T-helper 2 cell treated with Interferon-gamma antibody and Interleukin-4, amounts not matched to agents 5 μg/mL and 100 μg/mL, for 36 hours (primary cell): ENCODE data around the gene DNM3.

ENCODE experiments used
- DNase-seq: peaks from one replicate; pipeline ENCODE4 v3.0.0; 2021; ENCODE audit warnings: low spot score
- H3K27ac Mint-ChIP-seq: one replicate; pipeline ENCODE4 v1.8.0; 2021; ENCODE audit warnings: mild to moderate bottlenecking, mixed read lengths
- H3K27me3 Mint-ChIP-seq: one replicate; pipeline ENCODE4 v1.8.0; 2021; ENCODE audit warnings: low read depth, mixed read lengths
- H3K36me3 Mint-ChIP-seq: one replicate; pipeline ENCODE4 v1.8.0; 2021; ENCODE audit warnings: low read depth, mixed read lengths
- H3K4me1 Mint-ChIP-seq: one replicate; pipeline ENCODE4 v1.8.0; 2021; ENCODE audit warnings: low read depth, mixed read lengths
- H3K4me3 Mint-ChIP-seq: one replicate; pipeline ENCODE4 v1.8.0; 2022; ENCODE audit warnings: mild to moderate bottlenecking, moderate library complexity, mixed read lengths
- H3K9me3 Mint-ChIP-seq: one replicate; pipeline ENCODE4 v1.8.0; 2021; ENCODE audit warnings: mixed read lengths

The DNM3 gene

GRCh38 chr1:171935086-171935485, 93.8 kb downstream of the DNM3 start:
- no peak overlapping the region for H3K27ac Mint-ChIP-seq
- no peaks in the 10 kb centered on the region for H3K36me3 Mint-ChIP-seq
- no peak for DNase-seq
- peaks cover 5% of the 10 kb centered on the region for H3K4me1 Mint-ChIP-seq
- H3K4me3 Mint-ChIP-seq: no peak overlapping the region
- H3K9me3 Mint-ChIP-seq: no peaks in the 10 kb centered on the region
- H3K27me3 Mint-ChIP-seq: peaks cover 6% of the 10 kb centered on the region

- Mint-ChIP-seq H3K27me3 (peaks cover 6% of the 10 kb centered on the region), H3K4me3 (no peak overlapping the region), H3K36me3 (no peaks in the 10 kb centered on the region), H3K9me3 (no peaks in the 10 kb centered on the region), H3K4me1 (peaks cover 5% of the 10 kb centered on the region), H3K27ac (no peak overlapping the region)
- no peak for DNase-seq
Observed at GRCh38 chr1:171935664-171936063, 94.4 kb downstream of the DNM3 start.

GRCh38 chr1:171937938-171938337, 96.6 kb downstream of the DNM3 start:
- H3K4me1 Mint-ChIP-seq: peaks cover 5% of the 10 kb centered on the region
- DNase-seq: no peak
- peaks cover 6% of the 10 kb centered on the region for H3K27me3 Mint-ChIP-seq
- no peaks in the 10 kb centered on the region for H3K36me3 Mint-ChIP-seq
- no peak overlapping the region for H3K27ac Mint-ChIP-seq
- no peaks in the 10 kb centered on the region for H3K9me3 Mint-ChIP-seq
- no peak overlapping the region for H3K4me3 Mint-ChIP-seq

- Mint-ChIP-seq H3K4me3 (no peak overlapping the region), H3K9me3 (no peaks in the 10 kb centered on the region), H3K36me3 (no peaks in the 10 kb centered on the region), H3K4me1 (peaks cover 1% of the 10 kb centered on the region), H3K27me3 (peaks cover 2% of the 10 kb centered on the region), H3K27ac (no peak overlapping the region)
- DNase-seq: no peak
Observed at GRCh38 chr1:171939740-171940139, 98.4 kb downstream of the DNM3 start.

- Mint-ChIP-seq H3K27ac (no peak overlapping the region), H3K27me3 (peaks cover 2% of the 10 kb centered on the region), H3K4me1 (peaks cover 1% of the 10 kb centered on the region), H3K9me3 (no peaks in the 10 kb centered on the region), H3K4me3 (no peak overlapping the region), H3K36me3 (no peaks in the 10 kb centered on the region)
- DNase-seq: no peak
Observed at GRCh38 chr1:171940368-171940767, 99.1 kb downstream of the DNM3 start.

GRCh38 chr1:171941920-171942319, 100.6 kb downstream of the DNM3 start:
- Mint-ChIP-seq H3K27ac (no peak overlapping the region), H3K36me3 (no peaks in the 10 kb centered on the region), H3K27me3 (peaks cover 2% of the 10 kb centered on the region), H3K4me3 (no peak overlapping the region), H3K4me1 (peaks cover 1% of the 10 kb centered on the region), H3K9me3 (no peaks in the 10 kb centered on the region)
- DNase-seq: no peak

- peaks cover 2% of the 10 kb centered on the region for H3K27me3 Mint-ChIP-seq
- no peaks in the 10 kb centered on the region for H3K9me3 Mint-ChIP-seq
- DNase-seq: no peak
- no peaks in the 10 kb centered on the region for H3K36me3 Mint-ChIP-seq
- H3K4me3 Mint-ChIP-seq: no peak overlapping the region
- no peaks in the 10 kb centered on the region for H3K4me1 Mint-ChIP-seq
- no peak overlapping the region for H3K27ac Mint-ChIP-seq
Observed at GRCh38 chr1:171943973-171944561, 102.8 kb downstream of the DNM3 start.

GRCh38 chr1:171948511-171948910, 107.2 kb downstream of the DNM3 start:
- Mint-ChIP-seq H3K4me3 (no peak overlapping the region), H3K27ac (no peak overlapping the region), H3K4me1 (no peaks in the 10 kb centered on the region), H3K9me3 (no peaks in the 10 kb centered on the region), H3K36me3 (no peaks in the 10 kb centered on the region), H3K27me3 (peaks cover 10% of the 10 kb centered on the region)
- no peak for DNase-seq

GRCh38 chr1:171949316-171949715, 108.0 kb downstream of the DNM3 start:
- H3K27ac Mint-ChIP-seq: no peak overlapping the region
- H3K9me3 Mint-ChIP-seq: no peaks in the 10 kb centered on the region
- H3K27me3 Mint-ChIP-seq: peaks cover 14% of the 10 kb centered on the region
- no peak overlapping the region for H3K4me3 Mint-ChIP-seq
- H3K36me3 Mint-ChIP-seq: no peaks in the 10 kb centered on the region
- H3K4me1 Mint-ChIP-seq: no peaks in the 10 kb centered on the region
- DNase-seq: no peak

- peaks cover 14% of the 10 kb centered on the region for H3K27me3 Mint-ChIP-seq
- no peak for DNase-seq
- H3K4me1 Mint-ChIP-seq: no peaks in the 10 kb centered on the region
- H3K4me3 Mint-ChIP-seq: no peak overlapping the region
- H3K27ac Mint-ChIP-seq: no peak overlapping the region
- H3K9me3 Mint-ChIP-seq: no peaks in the 10 kb centered on the region
- H3K36me3 Mint-ChIP-seq: no peaks in the 10 kb centered on the region
Observed at GRCh38 chr1:171953835-171954234, 112.5 kb downstream of the DNM3 start.

- DNase-seq: no peak
- Mint-ChIP-seq H3K27ac (no peak overlapping the region), H3K4me3 (no peak overlapping the region), H3K4me1 (no peaks in the 10 kb centered on the region), H3K9me3 (no peaks in the 10 kb centered on the region), H3K27me3 (peaks cover 14% of the 10 kb centered on the region), H3K36me3 (no peaks in the 10 kb centered on the region)
Observed at GRCh38 chr1:171954361-171954760, 113.1 kb downstream of the DNM3 start.

- Mint-ChIP-seq H3K27me3 (no peaks in the 10 kb centered on the region), H3K4me1 (peaks cover 5% of the 10 kb centered on the region), H3K4me3 (no peak overlapping the region)
Observed at GRCh38 chr1:171961861-171962260, 120.6 kb downstream of the DNM3 start.

GRCh38 chr1:171963762-171964161, 122.5 kb downstream of the DNM3 start:
- no peak for DNase-seq
- H3K9me3 Mint-ChIP-seq: no peaks in the 10 kb centered on the region
- H3K36me3 Mint-ChIP-seq: no peaks in the 10 kb centered on the region
- no peak overlapping the region for H3K27ac Mint-ChIP-seq
- H3K27me3 Mint-ChIP-seq: peaks cover 3% of the 10 kb centered on the region
- peaks cover 5% of the 10 kb centered on the region for H3K4me1 Mint-ChIP-seq
- no peak overlapping the region for H3K4me3 Mint-ChIP-seq

More at GRCh38 chr1:171961861-171962260, 120.6 kb downstream of the DNM3 start:
- no peaks in the 10 kb centered on the region for H3K36me3 Mint-ChIP-seq
- no peak overlapping the region for H3K27ac Mint-ChIP-seq
- H3K9me3 Mint-ChIP-seq: no peaks in the 10 kb centered on the region
- no peak for DNase-seq

- Mint-ChIP-seq H3K4me1 (peaks cover 5% of the 10 kb centered on the region), H3K27me3 (peaks cover 3% of the 10 kb centered on the region), H3K27ac (no peak overlapping the region), H3K36me3 (no peaks in the 10 kb centered on the region), H3K9me3 (no peaks in the 10 kb centered on the region), H3K4me3 (no peak overlapping the region)
- DNase-seq: no peak
Observed at GRCh38 chr1:171965777-171966176, 124.5 kb downstream of the DNM3 start.
